Measurements from ENCODE around the gene ASCC3.

DNA sequence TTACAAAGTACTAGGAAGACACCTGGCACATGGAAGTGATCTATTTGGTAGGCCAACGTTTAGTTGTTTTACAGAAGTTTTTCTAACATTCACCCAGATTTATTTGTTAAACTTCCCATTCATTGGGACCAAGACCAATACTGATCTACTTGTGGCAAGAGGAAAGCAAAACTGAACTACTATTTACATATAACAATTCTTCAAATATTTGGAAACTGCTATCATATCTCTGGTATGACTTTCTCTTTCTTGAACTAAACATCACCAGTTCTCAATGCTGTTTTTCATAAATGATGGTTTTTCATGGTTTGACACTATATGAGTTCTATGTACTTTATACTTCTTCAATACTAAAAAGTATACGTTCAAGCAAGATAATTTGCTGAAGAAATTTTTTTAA, 189.2 kb downstream of the ASCC3 start:
- TF ChIP-seq, protein P1, sequence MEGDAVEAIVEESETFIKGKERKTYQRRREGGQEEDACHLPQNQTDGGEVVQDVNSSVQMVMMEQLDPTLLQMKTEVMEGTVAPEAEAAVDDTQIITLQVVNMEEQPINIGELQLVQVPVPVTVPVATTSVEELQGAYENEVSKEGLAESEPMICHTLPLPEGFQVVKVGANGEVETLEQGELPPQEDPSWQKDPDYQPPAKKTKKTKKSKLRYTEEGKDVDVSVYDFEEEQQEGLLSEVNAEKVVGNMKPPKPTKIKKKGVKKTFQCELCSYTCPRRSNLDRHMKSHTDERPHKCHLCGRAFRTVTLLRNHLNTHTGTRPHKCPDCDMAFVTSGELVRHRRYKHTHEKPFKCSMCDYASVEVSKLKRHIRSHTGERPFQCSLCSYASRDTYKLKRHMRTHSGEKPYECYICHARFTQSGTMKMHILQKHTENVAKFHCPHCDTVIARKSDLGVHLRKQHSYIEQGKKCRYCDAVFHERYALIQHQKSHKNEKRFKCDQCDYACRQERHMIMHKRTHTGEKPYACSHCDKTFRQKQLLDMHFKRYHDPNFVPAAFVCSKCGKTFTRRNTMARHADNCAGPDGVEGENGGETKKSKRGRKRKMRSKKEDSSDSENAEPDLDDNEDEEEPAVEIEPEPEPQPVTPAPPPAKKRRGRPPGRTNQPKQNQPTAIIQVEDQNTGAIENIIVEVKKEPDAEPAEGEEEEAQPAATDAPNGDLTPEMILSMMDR (IDR thresholded peaks at IDR 0.05) = no peak
- TF ChIP-seq POLR2AphosphoS5 (IDR thresholded peaks at IDR 0.05) = no peak
- TF ChIP-seq POLR2A (IDR thresholded peaks at IDR 0.05) = no peak
- TF ChIP-seq EP300 (IDR thresholded peaks at IDR 0.05) = no peak
